PC-3 (cell line): ENCODE results near the gene THRB. TPM values are rescaled to one million over a fixed set of nuclear protein-coding genes. Genes with fewer than 3 reads are reported as not detected.

Experiments
- ATAC-seq: fragments of 200-7000 bp; cut with Tn5 transposase; 2 replicates; pipeline ENCODE4 v1.9.1; 2020; ENCODE audit warnings: mild to moderate bottlenecking, moderate library complexity
- BruUV-seq: library from RNA; stranded (reverse); fragments of 400-500 nt; replicated peaks from 2 replicates; lab custom pipeline; 2021; lab: Mats Ljungman, UMichigan
- CTCF ChIA-PET: fragments of 300-600 bp; sonication (Branson Sonifier 250); formaldehyde crosslinking; loops from one replicate; lab custom pipeline; 2022; ENCODE audit warnings: antibody characterized with exemption; lab: Charles Lee
- POLR2A ChIA-PET: fragments of 300-600 bp; sonication (Branson Sonifier 250); formaldehyde crosslinking; loops from one replicate; lab custom pipeline; 2022; ENCODE audit warnings: antibody characterized with exemption; ENCODE audit not compliant: unreplicated experiment; lab: Charles Lee
- DNase-seq: peaks from one replicate; pipeline ENCODE4 v3.0.0-alpha.2; 2015
- H2AFZ ChIP-seq: fragments of 300-600 bp; sonication (generic); 2 replicates; pipeline ENCODE4 v1.6.0; 2016; ENCODE audit warnings: antibody characterized with exemption, low read length
- H3F3A ChIP-seq: fragments of 300-600 bp; sonication (generic); one replicate; pipeline ENCODE4 v1.6.0; 2017; ENCODE audit warnings: antibody characterized with exemption, low read length, control low read depth, mild to moderate bottlenecking; ENCODE audit not compliant: unreplicated experiment
- H3K27ac ChIP-seq: fragments of 300-600 bp; sonication (generic); 2 replicates; pipeline ENCODE4 v1.5.1; 2016; ENCODE audit warnings: mild to moderate bottlenecking, low read length
- H3K27me3 ChIP-seq: fragments of 300-600 bp; sonication (generic); 2 replicates; pipeline ENCODE4 v1.6.1; 2016; ENCODE audit warnings: low read length, mixed read lengths
- H3K36me3 ChIP-seq: fragments of 300-600 bp; sonication (generic); 2 replicates; pipeline ENCODE4 v1.6.1; 2016; ENCODE audit warnings: low read depth, mixed run types, low read length, mixed read lengths
- H3K4me1 ChIP-seq: fragments of 300-600 bp; sonication (generic); 2 replicates; pipeline ENCODE4 v1.5.1; 2016; ENCODE audit warnings: low read length; ENCODE audit not compliant: insufficient read depth
- H3K4me2 ChIP-seq: fragments of 300-600 bp; sonication (generic); 2 replicates; pipeline ENCODE4 v1.6.0; 2016; ENCODE audit warnings: low read length
- H3K4me3 ChIP-seq: fragments of 300-600 bp; sonication (generic); 2 replicates; pipeline ENCODE4 v1.5.1; 2016; ENCODE audit warnings: mild to moderate bottlenecking, low read length, mixed read lengths
- H3K79me2 ChIP-seq: fragments of 300-600 bp; sonication (generic); 2 replicates; pipeline ENCODE4 v1.6.1; 2017; ENCODE audit warnings: low read length, mixed read lengths
- H3K9ac ChIP-seq: fragments of 300-600 bp; sonication (generic); 2 replicates; pipeline ENCODE4 v1.6.0; 2016; ENCODE audit warnings: mild to moderate bottlenecking, low read length
- H3K9me2 ChIP-seq: fragments of 300-600 bp; sonication (generic); replicated peaks from 2 replicates; pipeline ENCODE4 v1.6.1; 2016; ENCODE audit warnings: mixed run types, low read length, mixed read lengths
- H3K9me3 ChIP-seq: fragments of 300-600 bp; sonication (generic); 2 replicates; pipeline ENCODE4 v1.6.1; 2016; ENCODE audit warnings: low read length, mixed read lengths
- H4K20me1 ChIP-seq: fragments of 300-600 bp; sonication (generic); 2 replicates; pipeline ENCODE4 v1.6.1; 2016; ENCODE audit warnings: low read length, mixed read lengths
- CTCF ChIP-seq: fragments of 300-600 bp; sonication (generic); conservative IDR thresholded peaks from 2 replicates; pipeline ENCODE4 v1.5.1; 2017; ENCODE audit warnings: antibody characterized with exemption, low read depth, mild to moderate bottlenecking, low read length
- EZH2 ChIP-seq: fragments of 300-600 bp; sonication (generic); IDR thresholded peaks from one replicate; pipeline ENCODE4 v1.6.1; 2017; ENCODE audit warnings: antibody characterized with exemption, mild to moderate bottlenecking, low read length; ENCODE audit not compliant: unreplicated experiment
- EZH2phosphoT487 ChIP-seq: fragments of 300-600 bp; sonication (generic); IDR thresholded peaks from 2 replicates; pipeline ENCODE4 v1.6.1; 2018; ENCODE audit warnings: mild to moderate bottlenecking, antibody characterized with exemption, low read length, borderline replicate concordance
- intact Hi-C: fragments of 100-400 bp; cut with micrococcal nuclease; formaldehyde crosslinking; loops from 2 replicates; pipeline ENCODE4 v1.9.0; 2023
- total RNA-seq: library from RNA; depleted of rRNA; stranded (reverse); fragments of >200 nt; gene quantifications from 2 replicates; pipeline ENCODE4 v1.2.3, GENCODE V29; 2014

THRB gene
- total RNA-seq, 1 experiment from 2014 or later, result 9.7 TPM

GRCh38 chr3:24174614-24175013, 320.0 kb downstream of the THRB start:
- H3K27ac ChIP-seq, result no peak overlapping the region
- no peaks in the 10 kb centered on the region for H3K36me3 ChIP-seq
- H3K4me3 ChIP-seq, result no peak overlapping the region
- intact Hi-C loops, result no loop called here
- no peaks in the 10 kb centered on the region for H3K4me1 ChIP-seq
- no peak overlapping the region for H2AFZ ChIP-seq
- DNase-seq (no peak), ATAC-seq (no peak)
- H4K20me1 ChIP-seq, result no peaks in the 10 kb centered on the region
- H3K79me2 ChIP-seq, result no peaks in the 10 kb centered on the region
- no TSS peak for BruUV-seq
- H3K27me3 ChIP-seq, result no peaks in the 10 kb centered on the region
- H3K9me3 ChIP-seq, result no peaks in the 10 kb centered on the region
- TF ChIP-seq EZH2phosphoT487, result no peak
- TF ChIP-seq CTCF, result no peak
- no peak for TF ChIP-seq EZH2
- no peaks in the 10 kb centered on the region for H3K9me2 ChIP-seq
- ChIA-PET CTCF (no interaction called here), POLR2A (no interaction called here)
- no peak overlapping the region for H3K4me2 ChIP-seq
- H3K9ac ChIP-seq, result no peak overlapping the region
- H3F3A ChIP-seq, result no peaks in the 10 kb centered on the region

DNA sequence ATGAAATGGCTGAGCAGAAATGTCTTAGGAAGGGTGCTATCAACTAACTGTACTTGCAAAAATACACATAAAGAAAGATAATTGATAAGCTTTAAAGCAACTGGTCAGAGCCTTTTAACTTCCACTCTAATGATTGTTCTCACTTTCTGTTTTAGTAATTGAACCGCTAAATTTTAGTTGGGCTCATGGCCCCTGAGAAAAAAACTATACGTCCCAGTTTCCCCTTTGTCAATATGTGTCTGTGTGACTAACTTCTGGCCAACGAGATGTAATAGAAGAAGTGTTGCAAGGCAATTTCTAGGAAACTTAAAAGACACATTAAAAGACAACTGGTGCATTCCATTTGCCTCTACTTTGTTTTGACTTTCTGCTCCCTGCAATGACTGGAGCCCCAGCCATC, 325.7 kb downstream of the THRB start:
- CTCF ChIA-PET, result no interaction called here
- no peak overlapping the region for H3K27ac ChIP-seq

More for the DNA sequence above, 325.7 kb downstream of the THRB start:
- Histone ChIP-seq H3K36me3 (no peaks in the 10 kb centered on the region), H3K4me3 (no peak overlapping the region), H3K9me2 (no peaks in the 10 kb centered on the region), H3K27me3 (no peaks in the 10 kb centered on the region), H3F3A (no peaks in the 10 kb centered on the region), H4K20me1 (no peaks in the 10 kb centered on the region), H3K9me3 (no peaks in the 10 kb centered on the region), H3K9ac (no peak overlapping the region), H2AFZ (no peak overlapping the region), H3K4me1 (peaks cover 10% of the 10 kb centered on the region), H3K79me2 (no peaks in the 10 kb centered on the region), H3K4me2 (no peak overlapping the region)
- BruUV-seq, result no TSS peak
- DNase-seq, result no peak
- POLR2A ChIA-PET, result no interaction called here
- ATAC-seq, result no peak
- intact Hi-C loops, result loop anchor here (5.0 to 10.0 kb wide), 2 partner anchors 94 to 172 kb away; no protein-coding TSS in a partner anchor
- TF ChIP-seq EZH2phosphoT487 (no peak), CTCF (no peak)
